GM18526 (cell line): ENCODE data around the gene KRTAP10-5.

Experiments
- POLR2A ChIP-seq: IDR thresholded peaks from 3 replicates; pipeline ENCODE4 v1.6.1; 2011; ENCODE audit not compliant: insufficient read length; ENCODE audit errors: extremely low read depth

Gene KRTAP10-5

DNA sequence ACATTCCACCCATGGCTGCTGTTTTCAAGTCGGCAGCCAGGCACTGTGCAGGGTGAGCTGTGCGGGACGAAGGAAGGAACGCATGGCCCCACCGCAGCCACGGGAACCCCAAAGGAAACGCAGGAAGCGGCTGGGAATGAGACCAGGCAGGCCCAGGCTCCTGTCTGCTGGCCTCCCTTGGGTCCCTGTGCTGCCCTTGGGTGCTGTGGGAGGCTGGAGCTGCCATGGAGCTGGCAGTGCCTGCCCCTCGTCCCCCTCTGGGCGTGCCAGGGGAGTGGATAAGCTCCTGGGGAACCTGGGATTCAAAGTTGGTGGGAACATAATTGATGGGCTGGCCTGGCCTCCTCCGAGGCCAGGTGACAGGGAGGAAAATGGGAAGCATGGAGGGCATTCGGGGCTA lies 12.1 kb downstream of the KRTAP10-5 start:
- TF ChIP-seq POLR2A = no peak

DNA sequence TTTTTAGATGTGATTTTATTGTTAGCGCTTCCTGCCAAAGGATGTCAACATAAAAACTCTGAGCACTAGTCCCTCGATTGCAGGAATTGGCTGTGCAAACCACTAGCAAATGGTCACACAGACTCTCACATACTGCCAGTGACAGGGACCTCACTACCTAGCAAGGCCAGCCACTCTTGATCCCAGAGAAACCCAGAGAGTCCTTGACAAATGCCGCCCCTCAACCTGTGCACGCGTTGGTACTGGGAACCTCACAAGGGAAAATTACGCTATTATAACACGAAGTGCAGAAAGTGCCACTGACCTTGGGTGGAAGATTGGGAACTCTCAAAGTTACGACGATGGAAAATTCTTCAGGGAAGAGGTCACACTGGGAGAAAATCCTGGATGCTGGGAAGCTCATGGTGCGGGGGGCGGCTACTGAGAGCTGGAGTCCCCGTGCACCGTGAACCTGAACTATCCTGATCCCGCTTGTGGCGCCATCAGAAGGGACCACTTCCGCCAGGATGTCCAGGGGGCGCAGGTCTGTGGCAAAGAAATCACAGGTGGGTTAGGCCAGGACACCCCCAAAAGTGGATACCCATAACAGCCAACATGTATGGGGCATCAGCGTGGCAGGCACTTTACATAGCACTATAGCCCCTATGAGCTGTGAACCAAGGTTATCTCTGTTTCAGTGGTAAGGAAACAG lies 12.8 kb downstream of the KRTAP10-5 start:
- TF ChIP-seq POLR2A = no peak

DNA sequence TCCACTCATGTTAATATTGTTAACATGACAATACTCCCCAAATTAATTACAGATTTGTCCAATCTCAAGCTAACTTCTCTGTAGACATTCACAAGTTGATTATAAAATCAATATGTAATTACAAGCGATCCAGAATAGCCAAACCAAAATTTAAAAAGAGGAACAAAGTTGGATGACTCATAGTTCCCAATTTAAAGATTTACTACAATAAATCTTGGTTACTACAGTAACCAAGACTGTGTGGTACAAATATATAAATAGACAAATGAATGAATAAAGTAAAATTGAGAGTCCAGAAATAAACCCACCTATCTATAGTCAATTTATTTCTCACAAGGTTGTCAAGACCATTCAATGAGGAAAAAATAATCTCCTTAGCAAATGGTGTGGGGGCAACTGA lies 14.0 kb downstream of the KRTAP10-5 start:
- no peak for TF ChIP-seq POLR2A

DNA sequence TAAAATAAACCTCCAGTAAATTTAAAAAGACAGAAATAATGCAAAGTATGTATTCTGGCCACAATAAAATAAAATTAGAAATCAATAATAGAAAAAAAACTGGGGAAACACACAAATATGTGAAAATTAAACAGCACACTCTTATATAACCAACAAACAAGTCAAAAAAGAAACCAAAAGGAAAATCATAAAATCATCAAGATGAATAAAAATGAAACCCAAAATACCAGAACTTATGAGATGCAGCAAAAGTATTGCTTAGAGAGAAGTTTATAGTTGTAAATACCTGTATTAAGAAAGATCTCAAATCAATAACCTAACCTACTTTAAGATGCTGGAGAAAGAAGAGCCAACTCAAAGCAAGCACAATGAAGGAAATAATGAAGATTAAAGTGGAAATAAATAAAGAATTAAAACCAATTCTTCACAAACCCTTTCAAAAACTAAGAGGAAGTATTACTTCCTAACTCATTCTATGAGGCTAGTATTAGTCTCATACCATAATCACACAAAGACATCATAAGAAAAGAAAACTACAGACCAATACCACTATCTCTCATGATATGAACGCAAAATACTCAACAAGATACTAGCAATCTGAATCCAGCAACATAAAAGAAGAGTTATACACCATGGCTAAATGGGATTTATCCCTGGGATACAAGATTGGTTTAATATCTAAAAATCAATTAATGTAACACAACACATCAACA lies 15.4 kb downstream of the KRTAP10-5 start:
- TF ChIP-seq POLR2A = no peak

DNA sequence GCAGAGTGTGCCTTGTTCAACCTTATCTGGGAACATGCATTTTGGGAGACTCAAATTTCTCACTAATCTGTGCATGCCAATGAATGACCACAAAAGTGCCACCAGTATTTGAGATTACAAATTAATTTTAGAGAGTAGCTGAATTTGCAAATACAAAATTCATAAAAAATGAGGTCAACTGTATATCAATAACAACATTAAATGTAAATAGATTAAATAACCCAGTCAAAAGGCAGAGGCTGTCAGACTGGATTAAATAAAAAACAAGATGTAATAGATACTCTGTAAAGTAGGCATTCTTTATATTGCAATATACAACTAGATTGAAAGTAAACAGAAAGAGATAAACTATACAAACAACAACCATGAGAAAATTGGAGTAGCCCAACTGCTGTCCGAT lies 16.3 kb downstream of the KRTAP10-5 start:
- TF ChIP-seq POLR2A = no peak

DNA sequence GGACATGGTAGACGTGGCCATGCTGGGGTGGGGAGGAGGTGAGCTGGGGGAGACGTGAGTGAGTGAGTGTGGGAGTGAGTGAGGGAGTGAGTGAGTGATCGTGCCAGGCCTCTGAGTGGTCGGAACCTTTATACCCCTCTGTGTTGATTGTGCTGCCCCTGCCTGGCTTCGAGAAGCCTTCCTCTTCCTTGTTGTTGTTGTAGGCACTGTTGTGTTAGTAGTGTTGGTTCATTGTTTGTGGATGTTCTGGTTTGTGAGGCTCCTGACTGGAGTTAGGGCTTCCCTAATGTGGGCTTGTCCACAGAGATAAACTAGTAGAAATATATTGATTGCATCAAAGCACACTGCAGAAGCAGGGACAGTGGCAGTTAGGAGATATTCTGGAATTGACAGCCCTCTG lies 21.7 kb downstream of the KRTAP10-5 start, which contains the start of gene KRTAP10-3:
TSS of gene KRTAP10-3 (minus strand) at position 101 of the 400 bp plus-strand sequence. CDS start at position 21, 80 bp downstream.
- no peak for TF ChIP-seq POLR2A

DNA sequence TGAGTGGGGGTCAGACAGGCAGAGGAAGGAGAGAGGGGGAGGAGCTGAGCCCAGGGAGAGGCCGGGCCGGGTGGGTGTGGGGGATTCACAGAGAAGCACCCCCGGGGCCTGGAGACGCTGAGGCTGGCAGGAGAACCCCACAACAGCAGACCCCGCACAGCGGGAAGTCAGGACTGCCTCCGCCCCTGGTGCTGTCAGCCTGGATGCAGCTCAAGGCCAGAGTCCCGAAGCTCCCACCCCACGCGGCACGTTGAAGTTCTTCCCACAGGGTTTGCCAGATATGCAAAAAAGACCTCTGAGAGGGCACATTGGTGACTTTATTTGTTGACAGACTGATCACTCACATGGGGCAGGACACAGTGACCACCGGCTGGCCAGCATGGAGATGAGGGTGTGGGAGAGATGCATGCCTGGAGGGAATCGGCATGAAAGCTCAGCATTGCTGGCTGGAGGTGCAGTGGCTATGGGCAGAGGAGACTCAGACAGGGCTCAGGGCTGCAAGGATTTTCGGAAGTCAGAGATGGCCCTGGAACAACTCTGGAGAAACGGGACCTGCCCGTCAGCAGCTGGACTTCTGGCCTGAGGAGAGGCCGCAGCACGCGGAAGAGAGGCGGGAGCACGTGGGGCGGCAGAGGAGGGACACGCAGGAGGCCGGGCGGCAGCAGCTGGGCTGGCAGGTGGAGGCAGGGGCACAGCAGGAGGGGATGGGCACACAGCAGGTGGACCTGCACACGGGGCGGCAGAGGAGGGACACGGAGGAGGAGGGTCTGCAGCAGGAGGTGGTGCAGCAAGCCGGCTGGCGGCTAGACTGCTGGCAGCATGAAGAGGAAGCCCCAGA lies 22.7 kb downstream of the KRTAP10-5 start:
- no peak for TF ChIP-seq POLR2A

DNA sequence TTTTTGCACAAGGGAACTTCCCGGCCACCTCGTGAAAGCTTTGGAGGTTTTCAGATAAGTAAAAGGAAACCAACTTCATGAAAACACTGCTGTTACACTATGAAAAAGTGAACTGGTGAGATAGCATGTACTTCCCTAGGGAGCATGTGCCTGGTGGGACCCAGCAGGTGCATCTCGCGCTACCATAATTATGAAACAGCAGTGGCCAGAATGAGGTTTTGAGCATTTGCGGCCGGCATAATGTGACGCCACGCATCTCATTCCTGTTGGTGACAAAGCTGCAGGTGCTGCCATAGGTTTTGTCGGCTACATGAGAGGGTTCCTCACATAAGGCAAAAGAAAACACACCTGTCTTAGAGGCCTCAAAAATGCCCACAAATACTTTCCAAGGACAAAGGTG lies 23.5 kb downstream of the KRTAP10-5 start:
- TF ChIP-seq POLR2A = no peak

DNA sequence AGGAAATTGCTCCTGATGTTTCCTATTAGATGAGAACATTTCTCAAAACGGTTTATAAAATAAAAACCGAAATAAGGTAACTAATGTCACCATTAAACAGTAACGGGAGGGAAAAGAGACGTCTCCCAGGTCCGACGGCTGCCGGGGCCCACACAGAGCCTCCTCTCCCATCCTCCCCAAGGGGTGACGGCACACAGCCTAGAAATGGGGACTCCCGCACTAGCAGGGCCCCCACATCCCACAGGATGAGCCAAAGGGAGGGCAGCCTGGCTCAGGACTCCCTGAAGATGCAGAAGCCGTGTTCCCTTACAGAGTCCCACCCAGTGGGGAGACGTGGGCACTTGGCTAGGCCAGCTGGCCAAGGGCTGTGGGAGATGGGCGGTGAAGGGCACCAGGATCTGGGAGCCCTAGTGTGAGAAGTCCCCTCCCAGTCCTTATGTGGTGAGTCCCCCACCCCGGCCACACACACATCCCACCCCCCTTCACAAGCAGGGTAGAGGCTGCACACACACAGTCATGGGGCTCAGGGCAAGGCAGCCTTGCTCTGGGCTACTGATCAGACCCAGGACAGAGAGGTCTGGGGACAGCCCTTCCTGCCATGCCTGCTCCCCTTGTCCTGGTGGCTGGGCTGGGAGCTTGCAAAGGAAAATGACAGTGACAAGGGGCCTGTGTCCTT lies 25.1 kb downstream of the KRTAP10-5 start:
- TF ChIP-seq POLR2A = no peak

DNA sequence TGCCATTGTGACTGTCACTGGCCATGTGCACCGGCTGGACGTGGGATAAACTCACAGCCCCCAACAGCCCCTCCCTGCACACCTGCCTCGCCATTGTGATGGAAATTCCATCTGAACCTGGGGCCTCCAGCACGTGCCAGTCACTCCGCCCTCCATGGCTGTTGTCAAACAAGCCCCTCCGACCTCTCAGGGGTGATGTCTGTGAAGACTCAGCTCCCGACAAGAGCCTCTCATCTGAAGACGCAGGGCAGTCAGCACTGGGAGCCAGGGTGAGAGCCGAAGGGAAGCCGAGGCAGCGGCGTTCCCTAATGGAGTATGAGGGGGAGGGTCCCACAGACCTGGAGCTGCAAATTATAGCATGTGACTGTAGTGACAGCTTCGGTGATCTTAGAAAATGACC lies 27.7 kb downstream of the KRTAP10-5 start:
- no peak for TF ChIP-seq POLR2A

DNA sequence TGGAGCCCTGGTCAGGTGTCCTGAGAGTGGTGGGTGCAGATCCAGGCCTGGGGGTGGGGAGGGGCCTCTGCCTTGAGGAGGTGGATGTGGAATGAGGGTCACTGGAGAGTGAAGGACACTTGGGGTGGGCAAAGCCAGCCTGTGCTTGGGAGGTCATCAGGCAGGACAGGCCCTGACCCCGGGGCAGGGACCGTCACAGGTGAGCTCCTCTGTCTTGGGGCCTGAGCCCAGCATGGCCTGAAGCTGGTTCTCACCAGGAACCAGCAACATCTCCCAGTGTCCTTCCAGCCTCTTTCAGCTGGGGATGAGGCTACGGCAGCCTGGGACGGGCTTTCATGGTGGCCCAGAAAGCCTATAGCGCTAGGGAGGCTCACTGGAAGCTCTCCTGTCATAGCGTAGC lies 28.3 kb downstream of the KRTAP10-5 start:
- TF ChIP-seq POLR2A = no peak

DNA sequence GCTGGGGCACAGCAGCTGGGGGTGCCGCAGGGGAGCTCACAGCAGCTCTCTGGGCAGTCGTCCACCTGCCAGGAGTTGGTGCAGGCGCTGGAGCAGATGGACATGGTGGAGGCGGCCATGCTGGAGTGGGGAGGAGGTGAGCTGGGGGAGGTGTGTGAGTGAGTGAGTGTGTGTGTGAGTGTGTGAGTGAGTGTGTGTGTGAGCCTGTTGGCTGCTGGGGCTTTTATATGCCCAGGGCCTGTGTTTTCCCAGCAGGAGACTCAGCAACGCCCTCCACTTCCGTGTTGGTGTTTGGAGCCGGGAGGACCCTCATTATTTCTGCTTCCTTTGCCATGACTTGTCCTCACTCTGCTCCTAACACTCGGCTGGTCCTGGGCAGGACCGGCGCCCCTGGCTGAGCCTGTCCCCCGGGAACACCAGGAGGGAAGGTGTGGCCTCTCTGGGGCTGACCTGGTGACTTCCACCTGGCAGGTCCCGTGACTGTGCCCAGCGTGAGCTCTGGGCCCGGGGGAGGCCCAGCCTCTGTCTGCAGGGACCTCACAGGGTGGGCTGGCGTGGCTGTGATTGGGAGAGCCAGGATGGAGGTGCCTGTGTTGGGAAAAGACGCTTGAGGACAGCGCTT lies 29.0 kb downstream of the KRTAP10-5 start, which contains the start of gene KRTAP10-2:
TSS of gene KRTAP10-2 (minus strand) at position 166 of the 622 bp plus-strand sequence. CDS start at position 119, 47 bp downstream.
- no peak for TF ChIP-seq POLR2A

DNA sequence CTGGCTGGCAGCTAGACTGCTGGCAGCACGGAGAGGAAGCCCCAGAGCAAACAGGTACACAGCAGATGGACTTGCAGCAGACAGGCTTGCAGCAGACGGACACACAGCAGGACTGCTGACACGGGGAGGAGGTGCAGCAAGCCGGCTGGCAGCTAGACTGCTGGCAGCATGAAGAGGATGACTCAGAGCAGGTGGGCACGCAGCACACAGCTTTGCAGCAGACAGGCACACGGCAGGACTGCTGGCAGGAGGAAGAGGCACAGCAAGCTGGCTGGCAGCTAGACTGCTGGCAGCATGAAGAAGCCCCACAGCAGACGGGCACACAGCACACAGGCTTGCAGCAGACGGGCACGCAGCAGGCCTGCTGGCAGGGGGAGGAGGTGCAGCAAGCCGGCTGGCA lies 29.6 kb downstream of the KRTAP10-5 start:
- TF ChIP-seq POLR2A = no peak

DNA sequence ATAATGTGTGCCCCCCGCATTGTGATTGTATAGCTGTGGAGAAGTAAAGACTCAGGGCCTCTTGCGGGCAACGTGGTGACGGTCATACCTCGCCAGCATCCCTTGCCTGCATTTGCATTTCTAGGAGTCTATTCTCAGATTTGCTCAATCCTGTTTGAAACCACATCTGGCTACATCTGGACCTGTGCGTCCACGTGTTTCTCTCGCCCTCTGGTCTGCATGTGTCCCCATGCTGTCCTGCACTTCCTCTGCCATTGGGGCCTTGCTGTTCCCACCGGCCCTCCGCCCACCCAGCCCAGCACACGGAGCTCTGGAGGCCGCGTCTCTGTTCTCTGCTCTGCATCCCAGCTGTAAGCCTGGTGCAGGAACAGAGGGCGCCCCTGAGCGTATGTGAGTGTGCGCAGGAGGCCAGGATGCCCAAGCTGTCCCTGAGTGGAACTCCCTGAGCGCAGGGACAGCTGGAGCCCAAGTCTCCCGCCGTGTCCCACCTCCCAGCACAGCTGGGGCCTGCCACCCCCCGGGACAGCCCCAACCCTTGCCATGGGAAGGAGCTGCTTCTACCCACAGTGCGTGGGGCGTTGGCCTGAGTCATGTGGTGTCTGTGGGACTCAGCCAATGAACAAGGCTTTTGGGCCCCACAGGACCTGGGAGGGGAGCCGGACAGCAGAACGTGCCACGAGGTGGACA lies 30.7 kb downstream of the KRTAP10-5 start:
- no peak for TF ChIP-seq POLR2A
